Measurements from ENCODE around the gene DNAJA4. TPM values are rescaled to one million over a fixed set of nuclear protein-coding genes. Genes with fewer than 3 reads are reported as not detected.
A peak's percentile ranks its signal among the peaks of the same experiment; 100 is the strongest.

The DNAJA4 gene
- total RNA-seq, 2 experiments from 2014 or later, result 38.1 to 38.8 TPM

DNA sequence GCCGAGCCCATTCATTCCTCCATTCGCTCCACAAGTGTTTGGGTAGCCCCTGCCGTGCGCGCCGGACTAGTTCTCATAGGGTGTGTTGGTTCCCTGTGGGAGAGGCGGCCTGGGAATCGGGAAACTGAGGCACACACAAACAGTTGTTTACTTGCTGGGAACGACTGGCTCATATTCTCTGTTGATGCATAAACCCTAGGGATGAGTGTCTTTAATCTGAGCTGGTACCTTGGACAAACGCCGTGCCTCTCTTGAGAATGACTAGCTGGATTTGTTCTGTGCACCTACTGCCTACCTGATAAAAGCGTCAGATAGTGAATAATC is 737 bp downstream of the DNAJA4 start:
- TF ChIP-seq, protein P1, sequence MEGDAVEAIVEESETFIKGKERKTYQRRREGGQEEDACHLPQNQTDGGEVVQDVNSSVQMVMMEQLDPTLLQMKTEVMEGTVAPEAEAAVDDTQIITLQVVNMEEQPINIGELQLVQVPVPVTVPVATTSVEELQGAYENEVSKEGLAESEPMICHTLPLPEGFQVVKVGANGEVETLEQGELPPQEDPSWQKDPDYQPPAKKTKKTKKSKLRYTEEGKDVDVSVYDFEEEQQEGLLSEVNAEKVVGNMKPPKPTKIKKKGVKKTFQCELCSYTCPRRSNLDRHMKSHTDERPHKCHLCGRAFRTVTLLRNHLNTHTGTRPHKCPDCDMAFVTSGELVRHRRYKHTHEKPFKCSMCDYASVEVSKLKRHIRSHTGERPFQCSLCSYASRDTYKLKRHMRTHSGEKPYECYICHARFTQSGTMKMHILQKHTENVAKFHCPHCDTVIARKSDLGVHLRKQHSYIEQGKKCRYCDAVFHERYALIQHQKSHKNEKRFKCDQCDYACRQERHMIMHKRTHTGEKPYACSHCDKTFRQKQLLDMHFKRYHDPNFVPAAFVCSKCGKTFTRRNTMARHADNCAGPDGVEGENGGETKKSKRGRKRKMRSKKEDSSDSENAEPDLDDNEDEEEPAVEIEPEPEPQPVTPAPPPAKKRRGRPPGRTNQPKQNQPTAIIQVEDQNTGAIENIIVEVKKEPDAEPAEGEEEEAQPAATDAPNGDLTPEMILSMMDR (IDR thresholded peaks at IDR 0.05), result no peak
- H3K27me3 Mint-ChIP-seq, result no peaks in the 10 kb centered on the region
- ChIA-PET CTCF (interaction anchor here (0.8 to 2.8 kb wide), 15 partner anchors 8 to 306 kb away, joined by 3 to 12 read pairs (median 4); partner anchors contain the start of gene CIB2), POLR2A (interaction anchor here (1.1 to 2.1 kb wide), 10 partner anchors 10 to 275 kb away, joined by 3 to 13 read pairs (median 6); partner anchors contain the start of genes IDH3A, IREB2, PSMA4 and SKIC8)
- peak overlapping the region; percentile 91 for H3K27ac Mint-ChIP-seq
- ATAC-seq (no peak), DNase-seq (no peak)
- peaks cover 5% of the 10 kb centered on the region for H3K36me3 Mint-ChIP-seq (ENCODE audit: low read depth)
- no peaks in the 10 kb centered on the region for H3K9me3 Mint-ChIP-seq
- H3K4me3 Mint-ChIP-seq, result peak overlapping the region; percentile 89
- intact Hi-C loops (cut with micrococcal nuclease), result no loop called here
- H3K4me1 Mint-ChIP-seq (ENCODE audit: low read depth), result peaks cover 28% of the 10 kb centered on the region

GRCh38 chr15:78265752-78266224 is 1.4 kb downstream of the DNAJA4 start:
- POLR2A ChIA-PET, result interaction anchor here (1.1 to 2.1 kb wide), 8 partner anchors 9 to 172 kb away, joined by 3 to 13 read pairs (median 6); partner anchors contain the start of genes IDH3A, IREB2 and SKIC8

DNA sequence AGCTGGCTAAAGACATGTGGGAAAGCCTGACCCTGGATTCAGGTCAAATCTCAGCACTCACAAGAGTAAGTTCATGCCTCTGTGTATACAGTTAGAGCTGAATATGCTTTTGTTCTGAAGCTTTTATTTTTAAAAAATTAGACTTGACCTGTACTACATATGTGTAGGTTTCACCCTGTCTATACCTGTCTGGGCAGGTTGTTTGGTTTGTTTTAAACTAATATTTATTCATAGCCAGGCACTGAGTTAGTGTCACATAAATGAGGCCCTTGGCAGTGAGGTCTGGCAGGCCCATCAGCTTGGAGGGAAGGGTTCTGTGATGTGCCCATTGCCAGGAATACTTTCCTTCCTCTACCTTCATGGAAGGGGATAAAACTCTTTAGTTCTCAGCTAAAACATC is 1.9 kb downstream of the DNAJA4 start:
- ATAC-seq (no peak), DNase-seq (no peak)
- H3K27ac Mint-ChIP-seq, result peak overlapping the region; percentile 91

More at GRCh38 chr15:78265752-78266224, 1.4 kb downstream of the DNAJA4 start:
- Mint-ChIP-seq H3K36me3 (ENCODE audit: low read depth) (peaks cover 5% of the 10 kb centered on the region), H3K27me3 (no peaks in the 10 kb centered on the region), H3K4me3 (peak overlapping the region; percentile 89), H3K9me3 (no peaks in the 10 kb centered on the region), H3K27ac (peak overlapping the region; percentile 91), H3K4me1 (ENCODE audit: low read depth) (peaks cover 29% of the 10 kb centered on the region)
- no peak for DNase-seq
- peak; percentile 32 for ATAC-seq
- intact Hi-C loops (cut with micrococcal nuclease), result no loop called here
- CTCF ChIA-PET, result interaction anchor here (0.8 to 2.8 kb wide), 16 partner anchors 8 to 307 kb away, joined by 3 to 12 read pairs (median 4); partner anchors contain the start of genes CIB2 and SKIC8
- TF ChIP-seq, protein P1 (IDR thresholded peaks at IDR 0.05), result no peak

DNA sequence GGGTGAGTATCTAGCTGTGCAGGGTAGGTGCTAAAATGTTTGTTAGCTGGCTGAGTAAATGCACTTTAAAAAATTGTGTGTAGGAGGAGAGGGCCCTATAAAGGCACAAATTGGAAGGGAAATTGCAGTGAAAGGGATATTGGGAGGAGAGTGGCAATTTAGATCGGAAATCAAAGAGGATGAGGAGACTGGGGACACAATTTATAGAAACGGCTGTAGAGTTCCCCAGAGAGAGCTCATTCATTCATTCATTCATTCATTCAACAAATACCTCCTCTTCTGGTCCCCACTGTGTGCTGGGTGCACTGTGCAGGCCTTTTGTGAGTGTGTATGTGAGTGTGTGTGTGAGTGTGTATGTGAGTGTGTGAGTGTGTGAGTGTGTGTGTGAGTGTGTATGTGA is 2.4 kb downstream of the DNAJA4 start:
- ATAC-seq (no peak), DNase-seq (no peak)
- Mint-ChIP-seq H3K36me3 (ENCODE audit: low read depth) (peaks cover 6% of the 10 kb centered on the region), H3K4me1 (ENCODE audit: low read depth) (peaks cover 29% of the 10 kb centered on the region), H3K9me3 (no peaks in the 10 kb centered on the region), H3K27ac (peak overlapping the region; percentile 3), H3K4me3 (peak overlapping the region; percentile 89), H3K27me3 (no peaks in the 10 kb centered on the region)
- ChIA-PET CTCF (interaction anchor here (1.3 to 2.5 kb wide), 2 partner anchors 12 to 33 kb away, joined by 3 to 6 read pairs; partner anchors contain the start of gene SKIC8), POLR2A (interaction anchor here (1.0 to 1.6 kb wide), 2 partner anchors 33 to 171 kb away, joined by 3 to 7 read pairs; partner anchors contain the start of genes IREB2 and SKIC8)
- intact Hi-C loops (cut with micrococcal nuclease), result no loop called here
- TF ChIP-seq, protein P1 (IDR thresholded peaks at IDR 0.05), result no peak

More for the DNA sequence above, 1.9 kb downstream of the DNAJA4 start:
- H3K27me3 Mint-ChIP-seq, result no peaks in the 10 kb centered on the region
- peaks cover 6% of the 10 kb centered on the region for H3K36me3 Mint-ChIP-seq (ENCODE audit: low read depth)
- peak overlapping the region; percentile 89 for H3K4me3 Mint-ChIP-seq
- TF ChIP-seq, protein P1 (IDR thresholded peaks at IDR 0.05), result no peak
- ChIA-PET POLR2A (interaction anchor here (1.0 to 2.1 kb wide), 6 partner anchors 9 to 172 kb away, joined by 3 to 13 read pairs (median 6); partner anchors contain the start of genes IREB2 and SKIC8), CTCF (interaction anchor here (0.9 to 2.8 kb wide), 10 partner anchors 13 to 307 kb away, joined by 3 to 12 read pairs (median 4); partner anchors contain the start of gene SKIC8)
- H3K9me3 Mint-ChIP-seq, result no peaks in the 10 kb centered on the region
- H3K4me1 Mint-ChIP-seq (ENCODE audit: low read depth), result peaks cover 29% of the 10 kb centered on the region
- intact Hi-C loops (cut with micrococcal nuclease), result no loop called here

- POLR2A ChIA-PET, result interaction anchor here (1.2 kb wide), 1 partner anchor 20 kb away, joined by 3 read pairs; no protein-coding TSS in a partner anchor
- Mint-ChIP-seq H3K36me3 (ENCODE audit: low read depth) (peaks cover 12% of the 10 kb centered on the region), H3K4me1 (ENCODE audit: low read depth) (peaks cover 10% of the 10 kb centered on the region), H3K4me3 (no peak overlapping the region), H3K9me3 (no peaks in the 10 kb centered on the region), H3K27me3 (no peaks in the 10 kb centered on the region), H3K27ac (no peak overlapping the region)
- DNase-seq (no peak), ATAC-seq (no peak)
- TF ChIP-seq, protein P1 (IDR thresholded peaks at IDR 0.05), result no peak
- CTCF ChIA-PET, result interaction anchor here (1.0 to 2.0 kb wide), 2 partner anchors 9 to 13 kb away, joined by 3 to 6 read pairs; no protein-coding TSS in a partner anchor
- intact Hi-C loops (cut with micrococcal nuclease), result no loop called here
These were observed 8.0 kb downstream of the DNAJA4 start for GRCh38 chr15:78272316-78272715.
